Calu3 (cell line): ENCODE measurements around the gene OSMR. TPM values are rescaled to one million over a fixed set of nuclear protein-coding genes. Genes with fewer than 3 reads are reported as not detected.
A peak's percentile ranks its signal among the peaks of the same experiment; 100 is the strongest.

Source experiments
- BruUV-seq: library from RNA; stranded (reverse); fragments of 400-500 nt; replicated peaks from 2 replicates; lab custom pipeline; 2021; lab: Mats Ljungman, UMichigan
- CTCF ChIA-PET: fragments of 300-600 bp; sonication (Branson Sonifier 250); formaldehyde crosslinking; loops from one replicate; lab custom pipeline; 2022; ENCODE audit warnings: antibody characterized with exemption; lab: Charles Lee
- DNase-seq: peaks from one replicate; pipeline ENCODE4 v3.0.0; 2022
- H3K27ac Mint-ChIP-seq: one replicate; pipeline ENCODE4 v1.8.0; 2022; ENCODE audit warnings: mixed read lengths; ENCODE audit not compliant: unreplicated experiment
- H3K27me3 Mint-ChIP-seq: one replicate; pipeline ENCODE4 v1.8.0; 2022; ENCODE audit warnings: mixed read lengths; ENCODE audit not compliant: unreplicated experiment
- H3K36me3 Mint-ChIP-seq: one replicate; pipeline ENCODE4 v1.8.0; 2022; ENCODE audit warnings: mild to moderate bottlenecking, moderate library complexity, mixed read lengths; ENCODE audit not compliant: insufficient read depth, unreplicated experiment
- H3K4me1 Mint-ChIP-seq: one replicate; pipeline ENCODE4 v1.8.0; 2022; ENCODE audit warnings: mild to moderate bottlenecking, low read depth, mixed read lengths; ENCODE audit not compliant: unreplicated experiment
- H3K4me3 Mint-ChIP-seq: one replicate; pipeline ENCODE4 v1.8.0; 2022; ENCODE audit warnings: mild to moderate bottlenecking, low read depth, moderate library complexity, mixed read lengths; ENCODE audit not compliant: unreplicated experiment
- H3K9me3 Mint-ChIP-seq: one replicate; pipeline ENCODE4 v1.8.0; 2022; ENCODE audit warnings: low read depth, mixed read lengths; ENCODE audit not compliant: unreplicated experiment
- intact Hi-C: fragments of 100-400 bp; cut with micrococcal nuclease; formaldehyde crosslinking; loops from one replicate; pipeline ENCODE4 v1.10.0; 2022; ENCODE audit not compliant: unreplicated experiment
- total RNA-seq: library from RNA; stranded (reverse); gene quantifications from 2 replicates; pipeline ENCODE4 v1.2.3, GENCODE V29; 2022
- TF ChIP-seq, protein P1 (sequence below): fragments of 200-600 bp; IDR thresholded peaks from one replicate; pipeline ENCODE4 v1.8.0; 2022; ENCODE audit warnings: antibody characterized with exemption; ENCODE audit not compliant: unreplicated experiment

Gene OSMR
- total RNA-seq, 1 experiment from 2014 or later: 76.4 TPM

DNA sequence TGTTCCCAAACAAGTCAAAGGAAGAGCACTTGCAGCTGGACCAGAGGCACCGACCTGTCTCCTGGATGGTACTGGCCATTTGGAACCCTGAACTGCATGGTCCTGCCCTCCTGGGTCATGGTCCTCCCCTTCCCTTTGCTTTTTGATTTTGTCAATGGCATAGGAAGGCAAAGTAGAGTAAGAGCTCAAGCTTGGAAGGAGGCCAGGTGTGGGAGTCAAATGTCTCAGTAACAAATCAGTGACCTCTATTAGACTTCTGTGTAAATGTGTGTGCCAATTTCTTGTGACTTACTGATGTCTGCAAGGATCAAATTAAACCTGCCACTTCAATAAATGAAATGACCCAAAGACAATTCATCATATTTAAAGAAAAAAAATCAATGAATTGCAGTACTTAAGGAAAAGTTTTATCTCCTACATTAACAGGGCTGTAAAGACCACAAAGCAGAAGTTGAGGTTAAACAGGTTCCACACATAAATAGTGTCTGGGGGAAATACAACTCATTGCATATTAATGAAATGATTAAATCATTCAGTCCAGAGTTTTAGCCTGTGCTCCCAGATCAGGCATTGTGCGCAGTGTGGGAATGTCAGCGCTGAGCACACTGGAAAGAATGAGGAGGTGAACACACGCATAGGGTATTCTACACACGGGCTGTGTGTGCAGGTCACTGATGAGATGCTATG lies 32.7 kb downstream of the OSMR start:
- no TSS peak for BruUV-seq
- no peak overlapping the region for H3K27ac Mint-ChIP-seq

DNA sequence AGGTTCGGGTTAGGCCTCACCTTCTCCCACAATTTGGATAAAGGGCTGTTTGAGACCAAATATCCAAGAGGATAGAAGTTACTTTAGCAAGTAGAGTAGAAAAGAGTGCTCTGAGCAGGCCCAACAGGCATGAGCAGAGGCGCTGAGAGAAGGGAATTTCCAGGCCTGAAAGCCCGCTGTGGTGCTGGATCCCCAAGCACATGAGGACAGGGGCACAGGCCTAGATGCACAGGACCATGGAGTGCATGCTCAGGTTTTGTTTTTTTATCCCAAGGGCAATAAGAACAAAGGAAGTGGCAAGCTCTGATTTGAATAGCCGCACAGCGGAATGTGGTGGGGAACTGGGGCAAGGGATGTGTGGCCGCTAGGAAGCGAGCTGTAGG lies 33.3 kb downstream of the OSMR start:
- peak overlapping the region; percentile 21 for H3K27ac Mint-ChIP-seq
- H3K36me3 Mint-ChIP-seq: peaks cover 58% of the 10 kb centered on the region
- intact Hi-C loops: no loop called here
- H3K4me1 Mint-ChIP-seq: peaks cover 15% of the 10 kb centered on the region
- TF ChIP-seq, protein P1, sequence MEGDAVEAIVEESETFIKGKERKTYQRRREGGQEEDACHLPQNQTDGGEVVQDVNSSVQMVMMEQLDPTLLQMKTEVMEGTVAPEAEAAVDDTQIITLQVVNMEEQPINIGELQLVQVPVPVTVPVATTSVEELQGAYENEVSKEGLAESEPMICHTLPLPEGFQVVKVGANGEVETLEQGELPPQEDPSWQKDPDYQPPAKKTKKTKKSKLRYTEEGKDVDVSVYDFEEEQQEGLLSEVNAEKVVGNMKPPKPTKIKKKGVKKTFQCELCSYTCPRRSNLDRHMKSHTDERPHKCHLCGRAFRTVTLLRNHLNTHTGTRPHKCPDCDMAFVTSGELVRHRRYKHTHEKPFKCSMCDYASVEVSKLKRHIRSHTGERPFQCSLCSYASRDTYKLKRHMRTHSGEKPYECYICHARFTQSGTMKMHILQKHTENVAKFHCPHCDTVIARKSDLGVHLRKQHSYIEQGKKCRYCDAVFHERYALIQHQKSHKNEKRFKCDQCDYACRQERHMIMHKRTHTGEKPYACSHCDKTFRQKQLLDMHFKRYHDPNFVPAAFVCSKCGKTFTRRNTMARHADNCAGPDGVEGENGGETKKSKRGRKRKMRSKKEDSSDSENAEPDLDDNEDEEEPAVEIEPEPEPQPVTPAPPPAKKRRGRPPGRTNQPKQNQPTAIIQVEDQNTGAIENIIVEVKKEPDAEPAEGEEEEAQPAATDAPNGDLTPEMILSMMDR: no peak
- no peak for DNase-seq
- no peaks in the 10 kb centered on the region for H3K9me3 Mint-ChIP-seq
- H3K4me3 Mint-ChIP-seq: no peak overlapping the region
- H3K27me3 Mint-ChIP-seq: no peaks in the 10 kb centered on the region
- CTCF ChIA-PET: no interaction called here
- BruUV-seq: no TSS peak

More for the DNA sequence above, 32.7 kb downstream of the OSMR start:
- Mint-ChIP-seq H3K4me3 (no peak overlapping the region), H3K36me3 (peaks cover 59% of the 10 kb centered on the region), H3K9me3 (no peaks in the 10 kb centered on the region), H3K27me3 (no peaks in the 10 kb centered on the region), H3K4me1 (peaks cover 18% of the 10 kb centered on the region)
- CTCF ChIA-PET: interaction anchor here (0.7 kb wide), 1 partner anchor 554 kb away, joined by 3 read pairs; no protein-coding TSS in a partner anchor
- no peak for DNase-seq
- TF ChIP-seq, protein P1: no peak
- intact Hi-C loops: no loop called here

DNA sequence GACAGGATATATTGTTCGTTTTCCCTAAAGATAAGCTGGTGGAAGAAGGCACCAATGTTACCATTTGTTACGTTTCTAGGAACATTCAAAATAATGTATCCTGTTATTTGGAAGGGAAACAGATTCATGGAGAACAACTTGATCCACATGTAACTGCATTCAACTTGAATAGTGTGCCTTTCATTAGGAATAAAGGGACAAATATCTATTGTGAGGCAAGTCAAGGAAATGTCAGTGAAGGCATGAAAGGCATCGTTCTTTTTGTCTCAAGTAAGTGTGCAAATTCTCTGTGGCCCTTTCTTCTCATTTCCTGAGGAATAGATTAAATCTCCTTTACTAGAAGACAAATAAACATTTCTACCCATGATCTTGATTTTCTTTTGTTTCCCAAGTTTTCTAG lies 38.0 kb downstream of the OSMR start:
- no TSS peak for BruUV-seq
- peaks cover 50% of the 10 kb centered on the region for H3K36me3 Mint-ChIP-seq
- intact Hi-C loops: no loop called here
- TF ChIP-seq, protein P1: no peak
- H3K27ac Mint-ChIP-seq: no peak overlapping the region
- no peaks in the 10 kb centered on the region for H3K27me3 Mint-ChIP-seq
- no peaks in the 10 kb centered on the region for H3K9me3 Mint-ChIP-seq
- CTCF ChIA-PET: no interaction called here
- H3K4me3 Mint-ChIP-seq: no peak overlapping the region
- no peak for DNase-seq
- no peaks in the 10 kb centered on the region for H3K4me1 Mint-ChIP-seq

DNA sequence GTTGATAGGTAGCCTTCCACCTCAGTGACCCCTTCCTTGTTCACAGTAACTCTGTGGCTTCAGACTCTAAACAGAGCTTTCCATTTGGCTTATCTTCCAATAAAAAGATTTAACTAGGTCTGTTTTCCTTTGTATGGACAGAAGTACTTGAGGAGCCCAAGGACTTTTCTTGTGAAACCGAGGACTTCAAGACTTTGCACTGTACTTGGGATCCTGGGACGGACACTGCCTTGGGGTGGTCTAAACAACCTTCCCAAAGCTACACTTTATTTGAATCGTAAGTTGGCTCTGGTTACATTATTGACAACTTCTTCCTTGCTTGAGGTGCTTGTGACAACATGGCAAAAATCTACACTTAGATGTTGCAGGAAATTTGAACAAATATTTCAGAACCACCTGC lies 39.4 kb downstream of the OSMR start:
- TF ChIP-seq, protein P1: no peak
- Mint-ChIP-seq H3K9me3 (no peaks in the 10 kb centered on the region), H3K4me1 (no peaks in the 10 kb centered on the region), H3K36me3 (peaks cover 40% of the 10 kb centered on the region), H3K27ac (no peak overlapping the region), H3K4me3 (no peak overlapping the region), H3K27me3 (no peaks in the 10 kb centered on the region)
- no peak for DNase-seq
- BruUV-seq: no TSS peak
- intact Hi-C loops: no loop called here
- CTCF ChIA-PET: no interaction called here
